Measurements from ENCODE around the gene TMEM121.

Gene TMEM121

GRCh38 chr14:105534586-105534985 lies 8.2 kb downstream of the TMEM121 start:
- Histone ChIP-seq H3K79me2 (ENCODE audit: insufficient read depth, low read length) (no peaks in the 10 kb centered on the region), H3K9me2 (replicated peaks; ENCODE audit: insufficient read depth, low read length) (no peaks in the 10 kb centered on the region), H3K27me3 (ENCODE audit: low read length) (no peaks in the 10 kb centered on the region), H3K27ac (ENCODE audit: low read depth, low read length) (no peak overlapping the region), H3K4me2 (ENCODE audit: low read depth, low read length, poor library complexity, severe bottlenecking) (no peak overlapping the region), H3K4me3 (ENCODE audit: insufficient read depth, low read length, poor library complexity, severe bottlenecking) (no peak overlapping the region), H3K36me3 (ENCODE audit: low read length) (no peaks in the 10 kb centered on the region), H3F3A (ENCODE audit: insufficient read depth) (no peaks in the 10 kb centered on the region), H2AFZ (ENCODE audit: low read depth, low read length, severe bottlenecking) (no peak overlapping the region), H3K9me3 (ENCODE audit: insufficient read depth, low read length) (no peaks in the 10 kb centered on the region), H4K20me1 (ENCODE audit: low read depth, low read length) (no peaks in the 10 kb centered on the region), H3K9ac (ENCODE audit: low read length) (no peak overlapping the region)
- TF ChIP-seq CTCF (IDR thresholded peaks at IDR 0.05; ENCODE audit: insufficient read depth, low read length, poor library complexity, severe bottlenecking), result no peak
- TF ChIP-seq EZH2phosphoT487 (conservative IDR thresholded peaks at IDR 0.05; ENCODE audit: low read length), result no peak

GRCh38 chr14:105536051-105536450 lies 9.7 kb downstream of the TMEM121 start:
- H3K9ac ChIP-seq (ENCODE audit: low read length), result no peak overlapping the region
- H3K4me3 ChIP-seq (ENCODE audit: insufficient read depth, low read length, poor library complexity, severe bottlenecking), result no peak overlapping the region
- no peak overlapping the region for H3K27ac ChIP-seq (ENCODE audit: low read depth, low read length)
- no peaks in the 10 kb centered on the region for H4K20me1 ChIP-seq (ENCODE audit: low read depth, low read length)
- no peaks in the 10 kb centered on the region for H3K27me3 ChIP-seq (ENCODE audit: low read length)
- H2AFZ ChIP-seq (ENCODE audit: low read depth, low read length, severe bottlenecking), result no peak overlapping the region
- no peak overlapping the region for H3K4me2 ChIP-seq (ENCODE audit: low read depth, low read length, poor library complexity, severe bottlenecking)
- H3K9me3 ChIP-seq (ENCODE audit: insufficient read depth, low read length), result no peaks in the 10 kb centered on the region
- H3F3A ChIP-seq (ENCODE audit: insufficient read depth), result no peaks in the 10 kb centered on the region
- no peaks in the 10 kb centered on the region for H3K36me3 ChIP-seq (ENCODE audit: low read length)
- H3K79me2 ChIP-seq (ENCODE audit: insufficient read depth, low read length), result no peaks in the 10 kb centered on the region
- no peaks in the 10 kb centered on the region for H3K9me2 ChIP-seq (replicated peaks; ENCODE audit: insufficient read depth, low read length)
- TF ChIP-seq CTCF (IDR thresholded peaks at IDR 0.05; ENCODE audit: insufficient read depth, low read length, poor library complexity, severe bottlenecking) (no peak), EZH2phosphoT487 (conservative IDR thresholded peaks at IDR 0.05; ENCODE audit: low read length) (no peak)

GRCh38 chr14:105536691-105537579 lies 10.6 kb downstream of the TMEM121 start:
- no peaks in the 10 kb centered on the region for H3K79me2 ChIP-seq (ENCODE audit: insufficient read depth, low read length)
- no peak overlapping the region for H3K27ac ChIP-seq (ENCODE audit: low read depth, low read length)
- TF ChIP-seq CTCF (IDR thresholded peaks at IDR 0.05; ENCODE audit: insufficient read depth, low read length, poor library complexity, severe bottlenecking) (no peak), EZH2phosphoT487 (conservative IDR thresholded peaks at IDR 0.05; ENCODE audit: low read length) (no peak)
- no peaks in the 10 kb centered on the region for H4K20me1 ChIP-seq (ENCODE audit: low read depth, low read length)
- H3K4me2 ChIP-seq (ENCODE audit: low read depth, low read length, poor library complexity, severe bottlenecking), result no peak overlapping the region
- no peaks in the 10 kb centered on the region for H3K9me2 ChIP-seq (replicated peaks; ENCODE audit: insufficient read depth, low read length)
- no peaks in the 10 kb centered on the region for H3K27me3 ChIP-seq (ENCODE audit: low read length)
- H3F3A ChIP-seq (ENCODE audit: insufficient read depth), result no peaks in the 10 kb centered on the region
- H3K4me3 ChIP-seq (ENCODE audit: insufficient read depth, low read length, poor library complexity, severe bottlenecking), result no peak overlapping the region
- no peaks in the 10 kb centered on the region for H3K36me3 ChIP-seq (ENCODE audit: low read length)
- no peaks in the 10 kb centered on the region for H3K9me3 ChIP-seq (ENCODE audit: insufficient read depth, low read length)
- no peak overlapping the region for H2AFZ ChIP-seq (ENCODE audit: low read depth, low read length, severe bottlenecking)
- H3K9ac ChIP-seq (ENCODE audit: low read length), result no peak overlapping the region
